Central memory CD4-positive, alpha-beta T cell (primary cell): Measurements from ENCODE around the gene NKAIN1.
"Not testable (repeated sequence)": the region's sequence is repeated elsewhere in the genome, so short reads cannot be mapped to it uniquely, and the experiment has no call there.

Source experiments
- DNase-seq: peaks from one replicate; pipeline ENCODE4 v3.0.0; 2022
- total RNA-seq, 3 experiments: gene quantifications; one replicate each; lab custom pipeline; 2026; lab: John Stamatoyannopoulos, UW

The NKAIN1 gene
- total RNA-seq, result 0 to 0.19 (median 0.05) reads per million in 3 experiments

DNA sequence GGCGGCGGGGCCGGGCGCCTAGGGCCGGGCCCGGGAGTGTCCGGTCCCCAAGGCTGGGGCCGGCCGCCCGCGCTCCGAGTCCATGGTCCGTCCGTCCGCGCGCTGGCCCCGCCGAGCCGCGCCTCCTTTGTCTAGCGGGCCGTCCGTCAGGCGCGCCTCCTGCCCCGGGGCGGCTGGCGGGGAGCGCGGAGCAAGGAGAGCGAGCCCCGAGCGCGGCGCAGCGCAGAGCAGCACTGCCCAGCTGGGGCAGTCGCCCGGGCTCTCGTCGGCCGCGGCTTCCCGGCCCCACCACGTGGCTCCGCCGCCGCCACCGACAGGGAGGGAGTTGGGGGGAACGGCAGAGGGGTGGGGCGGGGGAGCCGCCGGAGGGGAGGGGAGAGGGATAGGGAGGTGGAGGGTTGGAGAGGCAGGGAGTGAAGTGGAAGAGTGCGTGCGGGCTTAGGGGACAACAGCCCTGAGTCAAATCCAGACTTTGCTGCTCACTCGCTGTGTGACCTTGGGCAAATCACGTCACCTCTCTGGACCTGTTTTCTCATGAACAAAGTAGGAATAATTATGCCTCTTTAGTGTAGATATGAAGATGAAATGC, at the start of gene NKAIN1:
NKAIN1 (minus strand) TSS at position 235 of the 589 bp plus-strand sequence. CDS start 340 bp downstream, outside the sequence.
- no peak for DNase-seq

DNA sequence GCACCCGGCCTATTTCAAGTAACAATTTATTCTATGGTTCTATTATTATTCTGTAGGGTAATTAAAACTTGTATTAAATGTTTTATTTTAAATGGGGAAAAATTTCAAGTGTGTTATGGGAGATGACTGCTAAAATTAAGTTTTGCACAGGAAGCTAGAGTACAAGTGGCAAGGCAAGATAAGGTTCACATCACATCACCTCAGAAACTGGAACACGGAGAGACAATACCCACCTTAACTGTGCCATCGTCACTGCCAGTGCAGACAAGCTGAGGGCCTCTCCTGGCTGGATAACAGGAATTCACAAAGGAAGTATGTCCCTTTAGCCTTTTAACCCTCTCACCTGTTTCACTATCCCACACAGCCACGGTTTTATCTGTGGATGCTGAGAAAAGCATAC, 49.3 kb upstream of the NKAIN1 start:
- no peak for DNase-seq

DNA sequence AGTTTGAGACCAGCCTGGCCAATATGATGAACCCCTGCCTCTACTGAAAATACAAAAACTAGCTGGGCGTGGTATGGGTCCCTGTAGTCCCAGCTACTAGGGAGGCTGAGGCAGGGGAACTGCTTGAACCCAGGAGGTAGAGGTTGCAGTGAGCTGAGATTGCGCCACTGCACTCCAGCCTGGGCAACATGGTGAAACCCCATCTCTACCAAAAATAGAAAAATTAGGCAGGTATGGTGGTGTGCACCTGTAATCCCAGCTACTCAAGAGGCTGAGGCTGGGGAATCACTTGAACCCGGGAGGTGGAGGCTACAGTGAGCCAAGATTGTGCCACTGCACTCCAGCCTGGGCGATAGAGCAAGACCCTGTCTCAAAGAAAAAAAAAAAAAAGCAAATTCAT, 48.1 kb upstream of the NKAIN1 start:
- not testable (repeated sequence) for DNase-seq

DNA sequence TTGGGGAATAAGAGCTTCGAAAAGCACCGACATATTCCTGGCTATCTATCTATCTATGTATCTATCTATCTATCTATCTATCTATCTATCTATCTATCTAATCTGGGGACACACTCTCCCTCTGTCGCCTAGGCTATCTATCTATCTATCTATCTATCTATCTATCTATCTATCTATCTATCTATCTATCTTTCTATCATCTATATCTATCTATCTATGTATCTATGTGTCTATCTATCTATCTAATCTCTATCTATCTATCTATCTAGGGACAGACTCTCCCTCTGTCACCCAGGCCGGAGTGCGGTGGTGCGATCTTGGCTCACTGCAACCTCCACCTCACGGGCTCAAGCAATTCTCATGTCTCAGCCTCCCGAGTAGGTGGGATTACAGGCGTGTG, 42.7 kb upstream of the NKAIN1 start:
- DNase-seq, result not testable (repeated sequence)

DNA sequence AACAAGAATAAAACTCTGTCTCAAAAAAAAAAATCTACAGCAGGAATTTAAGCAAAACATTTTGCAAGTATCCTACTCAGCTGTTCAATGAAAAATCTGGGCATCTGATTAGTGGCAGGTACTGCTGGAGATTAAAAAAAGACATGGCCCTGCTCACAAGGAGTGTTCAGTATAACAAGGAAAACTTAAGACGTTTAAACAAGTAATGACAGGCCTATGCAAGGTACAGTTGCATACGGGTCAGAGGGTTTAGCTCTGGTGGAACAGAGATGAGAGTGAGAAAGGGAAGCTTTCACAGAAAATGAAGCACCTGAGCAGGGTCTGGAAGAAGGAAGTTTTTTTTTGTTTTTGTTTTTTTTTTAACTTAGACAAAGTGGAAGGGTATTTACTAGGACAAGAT, 33.9 kb upstream of the NKAIN1 start:
- no peak for DNase-seq

DNA sequence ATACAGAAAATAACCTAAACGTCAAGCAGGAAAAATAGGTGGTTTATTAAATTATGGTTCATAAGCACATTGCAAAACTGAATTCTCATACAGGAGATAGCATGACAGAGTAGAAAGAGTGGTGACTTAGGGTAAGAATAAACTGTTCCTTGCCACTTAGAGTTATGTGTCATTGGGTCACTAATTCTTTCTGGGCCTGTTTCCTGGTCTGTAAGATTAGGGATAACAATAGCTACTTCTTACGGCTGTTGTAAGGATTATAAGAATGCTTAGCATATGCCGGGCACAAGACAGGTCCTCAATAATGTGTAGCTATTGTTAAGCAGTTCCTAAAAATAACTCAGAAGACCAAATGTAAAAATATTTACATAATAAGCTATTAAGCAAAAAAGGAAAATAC, 32.7 kb upstream of the NKAIN1 start:
- no peak for DNase-seq

DNA sequence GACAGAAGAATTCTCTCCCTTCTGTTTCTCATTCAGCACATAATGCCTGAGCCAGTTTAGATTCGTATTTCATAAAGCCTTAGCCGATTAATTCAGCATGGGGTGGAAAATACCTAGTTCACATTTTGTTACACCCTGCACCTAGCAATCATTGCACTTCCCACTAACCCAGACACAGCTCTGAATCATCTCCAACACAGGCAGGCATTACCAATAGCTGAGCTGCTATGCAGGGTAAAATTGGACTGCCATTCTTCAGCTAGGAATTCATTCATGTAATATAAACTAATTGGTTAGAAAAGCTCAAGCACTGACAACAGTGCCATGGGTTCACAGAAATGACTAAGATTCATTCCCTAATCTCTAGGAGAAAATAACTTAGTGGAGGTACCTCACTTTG, 26.9 kb upstream of the NKAIN1 start:
- DNase-seq, result no peak

DNA sequence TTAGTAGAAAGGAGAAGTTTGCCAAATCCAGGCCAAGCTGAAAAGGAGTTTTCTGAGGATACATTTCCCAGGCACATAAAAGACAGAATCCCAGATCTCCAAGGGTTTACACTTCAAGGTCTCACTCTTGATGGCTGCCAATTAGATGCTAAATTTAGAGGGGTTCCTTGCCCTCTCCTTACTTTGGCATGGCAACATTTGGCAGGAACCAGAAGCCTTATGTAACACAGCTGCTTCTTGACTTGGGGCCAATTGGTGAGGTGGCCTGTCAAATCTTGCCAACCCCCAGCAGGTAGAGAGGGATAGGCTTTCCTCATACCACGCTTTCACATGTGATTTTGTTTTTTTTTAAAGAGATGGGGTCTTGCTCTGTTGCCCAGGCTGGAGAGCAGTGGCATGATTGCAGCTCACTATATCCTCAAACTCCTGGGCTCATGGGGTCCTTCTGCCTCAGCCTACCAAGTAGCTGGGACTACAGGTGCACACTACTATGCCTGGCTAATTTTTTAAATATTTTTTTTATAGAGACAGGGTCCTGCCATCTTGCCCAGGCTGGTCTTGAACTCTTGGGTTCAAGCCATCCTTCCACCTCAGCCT, 25.2 kb upstream of the NKAIN1 start:
- no peak for DNase-seq

DNA sequence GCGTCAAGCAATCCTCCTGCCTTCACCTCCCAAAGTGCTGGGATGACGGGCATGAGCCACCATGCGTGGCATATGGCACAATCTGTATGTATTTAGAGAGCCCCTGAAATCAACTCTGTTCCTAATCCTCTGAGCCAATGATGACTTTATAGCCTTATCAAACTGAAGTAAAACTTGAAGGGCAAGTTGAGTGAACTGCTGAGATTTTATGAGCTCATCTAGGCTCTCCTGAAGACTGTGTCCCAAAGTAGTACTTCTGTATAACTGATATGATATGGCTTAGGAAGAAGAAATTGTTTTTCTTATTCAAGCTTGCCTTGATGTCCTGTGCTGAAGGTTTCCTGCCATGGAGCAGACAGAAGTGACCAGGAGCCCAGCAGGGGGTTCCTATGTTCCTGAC, 23.7 kb upstream of the NKAIN1 start:
- DNase-seq, result no peak

DNA sequence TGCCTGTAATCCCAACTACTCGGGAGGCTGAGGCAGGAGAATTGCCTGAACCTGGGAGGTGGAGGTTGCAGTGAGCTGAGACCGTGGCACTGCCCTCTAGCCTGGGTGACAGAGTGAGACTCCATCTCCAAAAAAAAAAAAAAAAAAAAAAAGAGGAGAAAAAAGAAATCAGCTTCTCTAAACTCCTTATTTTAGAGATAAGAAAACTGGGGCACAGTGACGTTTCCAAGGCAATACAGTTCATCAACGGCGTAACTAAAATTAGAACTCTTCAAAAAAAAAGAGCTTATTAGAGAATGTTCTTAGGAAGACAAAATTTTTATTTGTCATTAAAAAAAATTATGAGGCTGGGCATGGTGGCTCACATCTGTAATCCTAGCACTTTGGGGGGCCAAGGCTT, 22.7 kb upstream of the NKAIN1 start:
- not testable (repeated sequence) for DNase-seq

DNA sequence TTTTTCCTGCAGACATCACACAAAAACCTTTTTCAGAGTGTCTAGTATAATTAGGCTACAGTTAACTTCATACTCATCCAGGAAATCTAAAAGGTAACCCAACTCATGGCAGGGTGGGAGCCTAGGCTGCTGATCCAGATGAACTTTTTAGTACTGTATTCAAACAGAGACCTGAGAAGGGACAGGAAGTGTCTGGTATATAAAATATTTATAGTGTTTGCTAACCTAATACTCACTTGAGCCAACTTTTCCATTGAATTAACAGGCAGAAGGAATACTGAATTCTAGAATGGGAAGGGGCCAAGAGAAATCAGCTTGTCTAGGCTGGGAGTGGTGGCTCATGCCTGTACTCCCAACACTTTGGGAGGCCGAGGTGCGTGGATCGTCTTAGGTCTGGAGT, 22.2 kb upstream of the NKAIN1 start:
- no peak for DNase-seq

DNA sequence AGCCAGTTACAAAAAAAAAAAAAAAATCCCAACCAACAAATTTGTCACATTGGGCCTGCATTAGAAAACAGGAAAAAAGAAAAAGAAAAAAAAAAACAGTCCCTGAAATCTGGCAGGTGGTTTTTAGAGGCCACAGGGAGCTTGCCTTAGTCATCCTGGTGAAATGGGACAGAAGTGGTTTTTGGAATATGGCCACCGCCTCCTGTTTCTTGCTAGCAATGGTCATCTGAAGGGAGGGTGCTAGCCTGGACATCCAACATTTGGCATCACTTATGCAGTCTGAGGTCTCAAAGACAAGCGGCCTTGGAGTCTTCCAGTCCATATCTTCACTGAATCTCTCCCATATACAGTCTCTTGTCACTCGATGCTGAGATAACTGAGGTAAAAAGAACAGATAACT, 20.1 kb upstream of the NKAIN1 start:
- DNase-seq, result no peak

DNA sequence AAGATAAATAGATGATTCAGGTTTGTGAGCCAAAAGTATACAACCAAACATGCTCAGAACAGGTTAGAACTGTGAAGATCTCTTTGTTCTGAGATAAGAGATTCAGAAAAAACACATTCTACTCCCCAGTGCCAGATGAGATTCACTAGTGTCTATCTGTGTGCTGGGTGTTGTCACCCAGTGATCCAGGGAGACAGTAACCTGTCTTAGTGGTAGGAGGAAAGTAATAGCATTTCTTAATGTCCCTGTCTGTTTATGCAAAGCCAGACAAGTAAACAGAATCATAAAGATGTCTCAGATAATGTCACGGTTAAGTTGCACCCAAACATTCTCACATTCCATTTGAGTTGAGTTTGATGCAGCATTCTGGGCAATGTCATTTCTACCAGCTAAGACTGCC, 18.9 kb upstream of the NKAIN1 start:
- no peak for DNase-seq

DNA sequence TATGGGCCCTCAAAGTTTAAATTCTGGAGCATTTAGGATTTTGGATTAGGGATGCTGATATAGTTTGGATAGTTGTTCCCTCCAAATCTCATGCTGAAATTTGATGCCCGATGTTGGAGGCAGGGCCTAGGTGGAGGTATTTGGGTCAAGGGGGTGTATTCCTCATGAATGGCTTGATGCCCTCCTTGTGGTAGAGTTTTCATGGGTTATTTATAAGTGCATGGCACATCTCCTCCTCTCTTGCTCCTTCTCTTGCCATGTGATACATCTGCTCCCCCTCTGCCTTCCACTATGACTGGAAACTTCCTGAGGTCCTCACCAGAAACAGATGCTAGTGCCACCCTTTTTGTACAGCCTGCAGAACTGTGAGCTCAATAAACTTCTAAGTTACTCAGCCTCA, 17.5 kb upstream of the NKAIN1 start:
- DNase-seq, result no peak

DNA sequence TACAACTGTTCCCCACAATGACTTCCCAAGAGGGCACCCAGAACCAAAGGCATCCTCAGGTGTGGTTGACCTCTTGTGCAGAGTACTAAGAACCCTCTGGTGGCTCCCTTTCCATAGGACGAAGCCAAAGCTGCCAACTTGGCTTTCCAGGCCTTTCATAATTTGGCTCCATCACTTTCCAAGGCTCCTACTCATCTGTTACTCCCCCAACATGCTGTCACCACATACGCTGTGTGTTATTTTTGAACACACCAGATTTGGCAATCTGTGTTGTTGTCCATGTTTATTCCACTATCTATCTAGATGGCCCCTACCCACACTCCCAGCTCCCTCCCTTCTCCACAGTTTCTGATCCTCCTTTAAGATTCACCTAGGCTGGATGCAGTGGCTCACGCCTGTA, 10.2 kb upstream of the NKAIN1 start:
- DNase-seq, result no peak

DNA sequence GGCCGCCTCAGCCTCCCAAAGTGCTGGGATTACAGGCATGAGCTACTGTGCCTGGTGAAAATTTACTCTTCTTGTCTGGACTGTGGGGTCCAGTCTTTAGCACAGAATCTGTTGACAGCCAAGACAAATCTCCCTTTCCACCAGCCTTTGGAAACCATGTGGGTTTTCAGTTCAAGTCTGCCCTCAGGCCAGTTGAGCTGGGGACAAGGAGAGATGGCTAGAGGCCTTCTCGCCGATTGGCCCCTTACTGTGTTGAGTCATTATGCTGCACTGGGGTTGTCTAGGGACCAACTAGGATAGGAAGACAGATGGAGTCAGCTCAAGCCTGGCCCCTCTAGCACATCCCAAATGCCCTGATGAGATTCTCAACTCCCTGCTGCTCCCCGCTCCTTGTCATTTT, 8.6 kb upstream of the NKAIN1 start:
- no peak for DNase-seq

DNA sequence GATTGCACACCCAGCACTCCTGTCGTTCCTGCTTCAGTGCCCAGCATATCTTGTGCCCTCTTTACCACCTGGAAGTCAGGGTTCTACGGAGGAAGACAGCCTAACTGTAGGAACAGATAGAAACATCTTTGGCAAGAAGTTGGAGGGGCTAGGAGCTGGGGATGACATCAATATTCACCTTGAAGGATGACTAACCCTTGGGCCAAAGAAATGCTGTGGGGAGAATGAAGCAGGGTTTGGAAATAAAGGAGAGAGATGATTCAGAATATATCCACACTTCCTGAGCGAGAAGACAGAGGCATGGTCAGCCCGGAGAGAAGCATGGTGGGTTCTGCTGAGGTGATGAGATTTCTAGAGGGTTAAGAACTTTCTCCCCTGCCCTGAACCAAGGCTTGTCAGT, 4.6 kb upstream of the NKAIN1 start:
- no peak for DNase-seq

DNA sequence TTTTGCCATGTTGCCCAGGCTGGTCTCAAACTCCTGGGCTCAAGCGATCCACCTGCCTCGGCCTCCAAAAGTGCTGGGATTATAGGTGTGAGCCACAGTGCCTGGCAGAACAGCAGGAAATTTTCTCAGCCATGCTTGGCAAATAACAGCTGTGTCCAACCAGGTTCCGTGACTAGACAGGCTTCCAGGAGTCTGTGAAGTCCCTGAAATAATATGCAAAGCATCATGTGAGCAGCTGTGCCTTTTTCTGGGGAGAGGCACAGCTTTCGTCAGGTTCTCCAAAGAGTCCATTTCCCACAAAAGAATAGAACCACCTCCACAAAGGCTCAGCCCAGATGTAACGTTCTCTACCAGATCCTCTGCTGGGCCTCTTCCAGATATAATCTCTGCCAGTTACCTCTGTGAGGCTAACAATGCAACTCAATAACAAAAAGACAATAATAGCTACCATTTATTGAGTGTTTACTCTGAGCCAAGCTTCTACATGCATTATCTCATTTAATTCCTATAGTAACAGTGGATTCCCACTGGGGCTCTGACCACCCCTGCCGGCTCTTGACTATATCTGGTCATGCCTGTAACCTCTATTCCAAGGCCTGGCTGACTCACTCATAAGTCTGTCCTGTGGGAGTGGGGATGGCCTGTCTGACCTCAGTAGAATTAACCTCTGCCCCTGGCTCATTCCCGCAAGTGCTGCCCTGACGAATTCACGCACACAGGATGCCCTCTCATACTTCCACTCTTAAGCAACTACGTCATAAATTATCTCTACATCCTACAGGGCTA, 4.0 kb upstream of the NKAIN1 start:
- no peak for DNase-seq

DNA sequence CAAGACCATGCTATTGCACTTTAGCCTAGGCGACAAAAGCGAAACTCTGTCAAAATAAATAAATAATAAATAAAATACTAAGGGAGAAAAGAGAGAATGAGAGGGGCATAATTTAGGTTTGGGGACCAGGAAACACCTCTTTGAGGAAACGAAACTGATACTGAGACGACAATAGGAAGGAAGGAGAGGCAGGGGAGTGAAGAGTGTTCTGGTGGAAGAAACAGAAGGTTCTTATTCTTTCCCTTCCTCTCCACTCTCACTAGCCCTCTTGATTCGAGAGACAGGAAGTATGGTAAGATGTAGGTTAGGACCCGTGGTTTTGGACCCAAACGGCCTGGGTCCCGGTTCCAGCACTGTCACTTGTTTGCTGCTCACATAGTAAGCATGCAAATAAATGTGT, 1.6 kb upstream of the NKAIN1 start:
- DNase-seq, result no peak

DNA sequence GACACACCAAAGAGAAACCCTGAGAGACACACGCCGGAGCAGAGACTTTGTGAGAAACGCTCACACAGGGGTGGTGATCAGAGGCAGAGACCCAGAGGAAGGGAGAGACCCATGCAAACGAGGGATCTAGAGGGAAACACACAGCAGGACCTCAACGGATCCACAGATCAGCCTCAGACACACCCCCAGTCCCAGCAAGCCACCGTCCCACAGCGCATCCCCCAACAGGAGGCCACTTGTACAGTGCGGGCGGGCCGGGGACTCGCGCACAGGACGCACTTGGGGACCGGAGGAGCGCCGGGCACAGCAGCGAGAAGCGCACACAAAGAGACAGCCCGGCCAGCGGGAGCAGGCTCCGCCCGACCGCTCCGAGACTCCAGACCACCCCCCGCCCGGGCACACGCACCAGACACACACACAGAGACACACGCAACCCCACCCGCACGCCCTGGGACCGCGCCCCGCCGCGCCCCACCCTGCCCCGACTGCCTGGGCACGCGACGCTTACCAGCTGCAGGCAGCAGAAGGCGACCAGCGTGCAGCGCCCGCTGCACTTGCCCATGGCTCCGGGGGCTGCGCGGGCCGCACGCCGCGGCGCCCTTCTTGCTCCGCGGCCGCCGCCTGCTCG, 587 bp downstream of the NKAIN1 start:
- DNase-seq, result no peak

DNA sequence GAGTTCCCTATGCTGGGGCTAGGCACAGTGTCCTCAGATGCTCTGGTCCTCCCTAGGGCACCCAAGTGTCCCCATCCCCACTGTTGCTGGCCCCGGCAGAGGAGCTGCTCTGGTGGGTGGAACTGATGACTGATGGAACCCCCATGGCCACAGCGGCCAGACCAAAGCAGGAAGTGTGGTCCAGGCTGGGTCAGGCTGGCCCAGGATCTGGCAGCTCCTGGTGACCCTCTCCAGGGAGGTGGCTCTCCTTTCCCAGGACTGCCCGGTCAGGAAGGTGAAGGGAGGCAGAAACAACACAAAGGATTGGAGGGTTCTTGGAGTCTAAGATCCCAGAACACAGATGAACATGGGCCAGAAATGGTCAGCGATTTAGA, 1.1 kb downstream of the NKAIN1 start:
- DNase-seq, result no peak

DNA sequence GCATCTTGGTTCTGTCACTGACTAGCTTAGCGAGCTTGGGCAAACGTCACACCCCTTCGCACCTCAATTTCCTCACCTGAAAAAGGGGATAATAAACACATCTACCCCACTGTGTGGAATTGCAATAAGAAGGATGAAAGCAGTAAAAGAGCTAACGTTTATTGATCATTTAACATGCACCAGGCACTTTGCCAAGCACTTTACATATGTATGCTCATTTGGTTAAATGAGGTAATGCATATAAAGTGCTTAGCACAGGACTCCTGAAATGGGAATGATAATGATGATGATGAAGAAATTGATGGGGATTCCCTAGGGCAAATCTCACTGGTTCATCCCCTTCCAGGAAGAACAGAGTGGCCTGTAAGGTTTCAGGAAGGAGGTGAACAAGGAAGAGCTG, 4.8 kb downstream of the NKAIN1 start:
- no peak for DNase-seq

DNA sequence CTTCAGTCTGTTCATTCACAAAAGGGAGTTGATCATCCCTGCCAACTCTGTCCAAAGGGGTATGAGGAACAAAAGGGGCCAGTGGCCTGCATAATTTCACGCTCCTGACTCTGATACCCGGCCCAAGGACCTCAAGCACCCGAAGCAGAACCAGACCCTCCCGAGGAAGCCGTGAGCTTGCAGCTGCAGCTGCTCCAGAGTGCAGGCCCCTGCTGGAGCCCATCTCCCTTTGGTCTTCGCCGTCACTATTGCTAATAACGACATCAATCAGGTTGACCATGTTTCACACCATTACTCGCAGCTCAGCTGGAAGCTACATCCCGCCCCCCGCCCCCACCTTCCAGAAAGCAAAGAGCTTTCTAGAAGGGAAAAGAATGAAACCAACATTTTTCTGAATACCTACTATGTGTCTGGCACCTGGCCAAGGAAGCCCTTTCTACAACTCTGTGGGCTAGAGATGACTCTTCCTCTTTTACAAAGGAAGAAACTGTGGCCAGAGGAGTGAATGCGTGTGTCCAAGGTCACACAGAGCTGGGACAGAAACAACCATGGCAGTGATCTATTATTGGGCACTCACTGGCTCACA, 5.5 kb downstream of the NKAIN1 start:
- no peak for DNase-seq

DNA sequence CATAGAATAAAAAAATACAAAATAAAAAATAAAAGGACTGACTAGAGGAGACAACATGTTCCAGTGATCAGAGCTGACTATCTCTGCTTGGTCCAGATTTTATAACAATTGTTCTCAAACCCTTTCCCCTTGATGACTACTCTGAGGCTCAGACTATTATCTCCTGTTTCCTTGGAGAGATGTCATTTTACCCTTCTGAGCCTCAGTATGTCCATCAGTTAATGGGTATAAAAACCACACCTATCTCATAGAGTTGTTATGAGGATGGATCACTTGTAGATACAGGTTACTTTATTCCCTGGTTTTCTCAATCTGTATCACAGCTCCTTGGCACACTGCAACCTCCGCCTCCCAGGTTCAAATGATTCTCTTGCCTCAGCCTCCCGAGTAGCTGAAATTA, 7.0 kb downstream of the NKAIN1 start:
- DNase-seq, result no peak
